H1 (cell line): ENCODE results near the gene COX7A2. TPM values are rescaled to one million over a fixed set of nuclear protein-coding genes. Genes with fewer than 3 reads are reported as not detected.

ENCODE experiments used
- CTCF ChIA-PET: fragments of 300-600 bp; sonication (Branson Sonifier 250); formaldehyde crosslinking; loops from one replicate; lab custom pipeline; 2021; ENCODE audit not compliant: partially characterized antibody; lab: Charles Lee
- POLR2A ChIA-PET: fragments of 300-600 bp; sonication (Branson Sonifier 250); formaldehyde crosslinking; loops from one replicate; lab custom pipeline; 2021; ENCODE audit warnings: inconsistent platforms; ENCODE audit not compliant: partially characterized antibody; lab: Charles Lee
- DNase-seq, 2 experiments: peaks; one replicate each; pipeline versions ENCODE4 v3.0.0 to v3.0.0-alpha.2; 2010 to 2022; ENCODE audit warnings: low spot score in 2 of 2, low read depth in 1 of 2, mixed read lengths in 1 of 2
- FAIRE-seq: peaks from 2 replicates; lab custom pipeline; 2011; peaks lifted over from hg19 to GRCh38; lab: Jason Lieb, UNC
- H2AFZ ChIP-seq: 2 replicates; pipeline ENCODE4 v1.8.1; 2012; ENCODE audit warnings: low read length, inconsistent platforms
- H2AK5ac ChIP-seq: 2 replicates; pipeline ENCODE4 v1.6.1; 2013; ENCODE audit warnings: low read depth, low read length
- H2BK120ac ChIP-seq: replicated peaks from 2 replicates; pipeline ENCODE3; 2013; ENCODE audit warnings: low read depth, low read length, inconsistent platforms
- H2BK12ac ChIP-seq: 2 replicates; pipeline ENCODE4 v1.6.1; 2013; ENCODE audit warnings: low read depth, low read length
- H2BK15ac ChIP-seq: 2 replicates; pipeline ENCODE4 v1.6.1; 2013; ENCODE audit warnings: low read length
- H2BK20ac ChIP-seq: 2 replicates; pipeline ENCODE4 v1.6.1; 2013; ENCODE audit warnings: low read length
- H2BK5ac ChIP-seq: 2 replicates; pipeline ENCODE4 v1.6.1; 2013; ENCODE audit warnings: low read depth, low read length
- H3K14ac ChIP-seq: 2 replicates; pipeline ENCODE4 v1.6.1; 2013; ENCODE audit warnings: inconsistent platforms; ENCODE audit not compliant: insufficient read length
- H3K18ac ChIP-seq: 2 replicates; pipeline ENCODE4 v1.6.1; 2013; ENCODE audit warnings: low read length; ENCODE audit errors: extremely low read depth
- H3K23ac ChIP-seq: 2 replicates; pipeline ENCODE4 v1.6.1; 2013; ENCODE audit warnings: inconsistent platforms; ENCODE audit not compliant: insufficient read length
- H3K23me2 ChIP-seq: 2 replicates; pipeline ENCODE4 v1.6.1; 2013; ENCODE audit warnings: low read depth, low read length
- H3K27ac ChIP-seq: 2 replicates; pipeline ENCODE4 v1.6.1; 2011; ENCODE audit warnings: low read depth, low read length, inconsistent platforms
- H3K27me3 ChIP-seq, 4 experiments: replicated peaks in 1 of 4; 1 replicate in 1 of 4; 2 replicates in 3 of 4; pipeline versions ENCODE4 v1.6.1 to v1.8.1; 2011 to 2013; ENCODE audit warnings: low read length in 3 of 4, mild to moderate bottlenecking in 3 of 4, inconsistent platforms in 2 of 4, mixed read lengths in 2 of 4, moderate library complexity in 1 of 4; ENCODE audit not compliant: control insufficient read depth in 3 of 4, insufficient read depth in 3 of 4; ENCODE audit errors: extremely low read depth in 1 of 4
- H3K36me3 ChIP-seq, 4 experiments: 2 replicates each; pipeline versions ENCODE4 v1.6.1 to v1.8.1; 2011 to 2013; ENCODE audit warnings: mild to moderate bottlenecking in 4 of 4, low read length in 3 of 4, moderate library complexity in 2 of 4, control low read depth in 1 of 4, inconsistent platforms in 1 of 4; ENCODE audit not compliant: insufficient read depth in 4 of 4, control insufficient read depth in 2 of 4
- H3K4ac ChIP-seq: replicated peaks from 2 replicates; pipeline ENCODE3; 2013; ENCODE audit warnings: low read length, low read depth, mixed read lengths, inconsistent platforms; ENCODE audit not compliant: insufficient read length
- H3K4me1 ChIP-seq, 4 experiments: replicated peaks in 1 of 4; 1 replicate in 1 of 4; 2 replicates in 3 of 4; pipeline versions ENCODE4 v1.6.1 to v1.8.1; 2011 to 2013; ENCODE audit warnings: low read length in 3 of 4, inconsistent platforms in 2 of 4, mixed read lengths in 1 of 4; ENCODE audit not compliant: insufficient read depth in 4 of 4, control insufficient read depth in 3 of 4
- H3K4me2 ChIP-seq, 2 experiments: 2 replicates each; pipeline versions ENCODE4 v1.6.1 to v1.8.1; 2011 to 2013; ENCODE audit warnings: low read depth in 2 of 2, low read length in 2 of 2, control low read depth in 1 of 2, inconsistent platforms in 1 of 2, mild to moderate bottlenecking in 1 of 2; ENCODE audit not compliant: insufficient read depth in 1 of 2
- H3K4me3 ChIP-seq, 4 experiments: fragments of 200-600, 300-600 bp in 1 of 4; sonication (generic), shearing (Covaris generic), sonication (Bioruptor Twin) in 1 of 4; 2 replicates each; pipeline versions ENCODE4 v1.5.1 to v1.8.1; 2011 to 2016; ENCODE audit warnings: low read length in 4 of 4, low read depth in 3 of 4, control low read depth in 2 of 4, inconsistent platforms in 2 of 4, mild to moderate bottlenecking in 2 of 4, mixed read lengths in 1 of 4, moderate library complexity in 1 of 4; ENCODE audit not compliant: insufficient read depth in 2 of 4; ENCODE audit errors: extremely low read depth in 1 of 4
- H3K56ac ChIP-seq: replicated peaks from 2 replicates; pipeline ENCODE3; 2013; ENCODE audit warnings: low read depth, mild to moderate bottlenecking, mixed read lengths, low read length, inconsistent platforms; ENCODE audit not compliant: insufficient read length
- H3K79me1 ChIP-seq: 2 replicates; pipeline ENCODE4 v1.6.1; 2013; ENCODE audit warnings: low read depth, low read length, control low read depth
- H3K79me2 ChIP-seq, 2 experiments: 2 replicates each; pipeline versions ENCODE4 v1.6.1 to v1.8.1; 2012 to 2013; ENCODE audit warnings: low read length in 2 of 2, mild to moderate bottlenecking in 2 of 2, inconsistent platforms in 1 of 2; ENCODE audit not compliant: insufficient read depth in 2 of 2, control insufficient read depth in 1 of 2
- H3K9ac ChIP-seq, 4 experiments: replicated peaks in 1 of 4; 1 replicate in 1 of 4; 2 replicates in 3 of 4; pipeline versions ENCODE4 v1.6.1 to v1.8.1; 2011 to 2013; ENCODE audit warnings: low read depth in 3 of 4, low read length in 3 of 4, control low read depth in 2 of 4, mild to moderate bottlenecking in 2 of 4, moderate library complexity in 2 of 4, inconsistent platforms in 1 of 4; ENCODE audit errors: extremely low read depth in 1 of 4
- H3K9me3 ChIP-seq, 2 experiments: 2 replicates each; pipeline versions ENCODE4 v1.6.1 to v1.8.1; 2012 to 2013; ENCODE audit warnings: mild to moderate bottlenecking in 2 of 2, moderate library complexity in 2 of 2, control low read depth in 1 of 2, inconsistent platforms in 1 of 2, low read depth in 1 of 2, low read length in 1 of 2, mixed read lengths in 1 of 2; ENCODE audit not compliant: insufficient read depth in 2 of 2
- H4K20me1 ChIP-seq, 2 experiments: replicated peaks in 1 of 2; 2 replicates each; pipeline versions ENCODE3 to v1.8.1; 2011 to 2013; ENCODE audit warnings: inconsistent platforms in 2 of 2, low read length in 2 of 2, mild to moderate bottlenecking in 1 of 2; ENCODE audit not compliant: insufficient read depth in 2 of 2, control insufficient read depth in 1 of 2
- H4K5ac ChIP-seq: 2 replicates; pipeline ENCODE4 v1.6.1; 2013; ENCODE audit warnings: low read length, low read depth, mixed read lengths, inconsistent platforms; ENCODE audit not compliant: insufficient read length
- H4K8ac ChIP-seq: 2 replicates; pipeline ENCODE4 v1.8.0; 2013; ENCODE audit warnings: mild to moderate bottlenecking, moderate library complexity, low read length, inconsistent platforms; ENCODE audit not compliant: insufficient read depth; ENCODE audit errors: extremely low read depth
- H4K91ac ChIP-seq: replicated peaks from 2 replicates; pipeline ENCODE3; 2013; ENCODE audit warnings: low read length, mixed read lengths, inconsistent platforms; ENCODE audit not compliant: insufficient read length
- ATF2 ChIP-seq: IDR thresholded peaks from 2 replicates; pipeline ENCODE4 v1.6.1; 2012; ENCODE audit warnings: low read length, inconsistent platforms
- CBX5 ChIP-seq: fragments of 300-800, 300-1000 bp; sonication (generic); IDR thresholded peaks from 2 replicates; pipeline ENCODE4 v1.7.1; 2016; ENCODE audit warnings: antibody characterized with exemption, low read length, low read depth
- CTCF ChIP-seq, 3 experiments: IDR thresholded peaks; 1 replicate in 2 of 3; 2 replicates in 1 of 3; pipeline versions ENCODE4 v1.5.1 to v1.6.1; 2011; ENCODE audit warnings: low read length in 3 of 3, mild to moderate bottlenecking in 3 of 3, inconsistent platforms in 2 of 3, low read depth in 1 of 3, moderate library complexity in 1 of 3; ENCODE audit not compliant: insufficient read depth in 1 of 3; ENCODE audit errors: control extremely low read depth in 1 of 3
- GTF2F1 ChIP-seq: IDR thresholded peaks from 2 replicates; pipeline ENCODE4 v1.6.1; 2012; ENCODE audit warnings: low read depth, low read length, improper control_type of control experiment, borderline replicate concordance
- KDM4A ChIP-seq: IDR thresholded peaks from one replicate; pipeline ENCODE4 v1.7.1; 2012; ENCODE audit warnings: low read depth, mild to moderate bottlenecking, moderate library complexity, low read length, inconsistent platforms; ENCODE audit not compliant: severe bottlenecking
- NRF1 ChIP-seq: IDR thresholded peaks from 2 replicates; pipeline ENCODE4 v1.6.1; 2011; ENCODE audit warnings: mild to moderate bottlenecking, low read depth, low read length, improper control_type of control experiment
- RFX5 ChIP-seq: IDR thresholded peaks from 2 replicates; pipeline ENCODE4 v1.6.1; 2011; ENCODE audit warnings: low read depth, low read length, improper control_type of control experiment, borderline replicate concordance
- SP4 ChIP-seq: IDR thresholded peaks from 2 replicates; pipeline ENCODE4 v1.6.1; 2012; ENCODE audit warnings: low read length, inconsistent platforms
- TAF7 ChIP-seq: optimal IDR thresholded peaks from 2 replicates; pipeline ENCODE3; 2011; ENCODE audit warnings: low read depth, mild to moderate bottlenecking, inconsistent platforms, low read length, moderate library complexity, borderline replicate concordance
- WGBS, 2 experiments: shearing (Covaris generic) in 1 of 2; methylation state at CpG; one replicate each; pipeline versions ENCODE4 v1.1.6 to v1.1.7; 2013 to 2015; ENCODE audit warnings: low lambda C conversion rate in 2 of 2, mixed read lengths in 2 of 2, inconsistent platforms in 1 of 2, low coverage in 1 of 2, missing lambda C conversion rate in 1 of 2; ENCODE audit not compliant: insufficient replicate concordance in 2 of 2, insufficient coverage in 1 of 2, insufficient read length in 1 of 2; ENCODE audit errors: extremely low coverage in 1 of 2, missing lambda C conversion rate in 1 of 2; 5-methylcytosine and 5-hydroxymethylcytosine counted together
- polyA plus RNA-seq, 7 experiments: library from polyadenylated mRNA; depleted of rRNA in 3 of 7; stranded (reverse) in 5 of 7; unstranded in 2 of 7; fragments of >200 nt in 5 of 7; fragments of 200-250 nt in 2 of 7; gene quantifications; 1 replicate in 5 of 7; 2 replicates in 1 of 7; 4 replicates in 1 of 7; pipeline versions ENCODE4 v1.2.1 to v1.2.3, GENCODE V29; 2011 to 2013; ENCODE audit warnings: missing spikeins in 2 of 7, mixed read lengths in 2 of 7
- total RNA-seq: library from RNA; stranded (reverse); fragmentation: NEBNext Ultra II Directional; extraction: Animal tissue kit (Norgen Biotek cat#: 25700); gene quantifications from 2 replicates; pipeline ENCODE4 v1.2.1, GENCODE V29; 2021

COX7A2 gene
- total and polyA plus RNA-seq, 2 of the 8 experiments (the other 6 are each of a cell fraction or from before 2014, with no cell fraction given): 262 to 468 TPM

GRCh38 chr6:75196081-75196687, 47.4 kb downstream of the COX7A2 start:
- H4K91ac ChIP-seq: no peak overlapping the region
- no peaks in the 10 kb centered on the region for H4K20me1 ChIP-seq
- no peaks in the 10 kb centered on the region for H3K9me3 ChIP-seq
- POLR2A ChIA-PET: no interaction called here
- no peak overlapping the region for H3K56ac ChIP-seq
- no peak overlapping the region for H4K5ac ChIP-seq
- no peaks in the 10 kb centered on the region for H3K79me1 ChIP-seq
- no peaks in the 10 kb centered on the region for H3K4me1 ChIP-seq
- no peaks in the 10 kb centered on the region for H3K79me2 ChIP-seq
- H2BK5ac ChIP-seq: no peak overlapping the region
- no peak overlapping the region for H4K8ac ChIP-seq
- H3K36me3 ChIP-seq: no peaks in the 10 kb centered on the region
- no peak overlapping the region for H2AFZ ChIP-seq
- CTCF ChIA-PET: no interaction called here
- WGBS, 2 experiments: 45% methylated on average over 2 of the region's 2 CpGs; no CpG with 5 or more reads in 1 of the 2 experiments
- H3K23ac ChIP-seq: no peak overlapping the region
- H3K18ac ChIP-seq: no peak overlapping the region
- DNase-seq: no peak
- FAIRE-seq: no peak
- H2BK15ac ChIP-seq: no peak overlapping the region
- no peak overlapping the region for H3K4ac ChIP-seq
- no peak overlapping the region for H2BK12ac ChIP-seq
- H3K23me2 ChIP-seq: no peaks in the 10 kb centered on the region
- no peak overlapping the region for H3K9ac ChIP-seq
- H3K27me3 ChIP-seq: peaks cover 0 to 3% (median under 1%) of the 10 kb centered on the region in 4 experiments; a peak in 2 of 7 replicates
- H3K27ac ChIP-seq: no peak overlapping the region
- no peak for TF ChIP-seq GTF2F1
- no peak for TF ChIP-seq RFX5
- no peak for TF ChIP-seq CTCF (IDR thresholded peaks at IDR 0.05; ENCODE audit: control extremely low read depth in 1 of 3, insufficient read depth in 1 of 3, low read depth in 1 of 3, low read length in 3 of 3)
- TF ChIP-seq KDM4A: no peak
- TF ChIP-seq SP4: no peak
- no peak for TF ChIP-seq ATF2
- TF ChIP-seq NRF1: no peak
- TF ChIP-seq CBX5: no peak
- TF ChIP-seq TAF7: no peak
- no peak overlapping the region for H2AK5ac ChIP-seq
- H2BK20ac ChIP-seq: no peak overlapping the region
- no peak overlapping the region for H3K14ac ChIP-seq
- no peak overlapping the region for H3K4me2 ChIP-seq
- no peak overlapping the region for H3K4me3 ChIP-seq
- no peak overlapping the region for H2BK120ac ChIP-seq
